Endothelial cell of umbilical vein (primary cell): ENCODE measurements around the gene RAP2A. TPM values are rescaled to one million over a fixed set of nuclear protein-coding genes. Genes with fewer than 3 reads are reported as not detected.

ENCODE experiments used
- BruUV-seq: library from RNA; stranded (reverse); fragments of 400-500 nt; replicated peaks from 2 replicates; lab custom pipeline; 2021; lab: Mats Ljungman, UMichigan
- CTCF ChIA-PET: fragments of 300-600, 350-600 bp; sonication (Branson Sonifier 250); formaldehyde crosslinking; loops from one replicate; lab custom pipeline; 2021; ENCODE audit warnings: antibody characterized with exemption, inconsistent platforms; lab: Charles Lee
- POLR2A ChIA-PET: fragments of 300-600, 350-600 bp; sonication (Branson Sonifier 250); formaldehyde crosslinking; loops from one replicate; lab custom pipeline; 2021; ENCODE audit warnings: antibody characterized with exemption, inconsistent platforms; lab: Charles Lee
- DNase-seq: peaks from one replicate; pipeline ENCODE4 v3.0.0-alpha.2; 2011; ENCODE audit warnings: low read depth, low spot score
- FAIRE-seq: peaks from 2 replicates; lab custom pipeline; 2011; peaks lifted over from hg19 to GRCh38; lab: Jason Lieb, UNC
- H2AFZ ChIP-seq: 2 replicates; pipeline ENCODE4 v1.6.0; 2012; ENCODE audit warnings: low read depth, low read length, control low read depth, inconsistent platforms
- H3K27ac ChIP-seq: 2 replicates; pipeline ENCODE4 v1.5.1; 2011; ENCODE audit warnings: low read depth, mild to moderate bottlenecking, control low read depth, low read length, moderate library complexity; ENCODE audit not compliant: insufficient read depth
- H3K27me3 ChIP-seq, 2 experiments: 2 replicates each; pipeline versions ENCODE4 v1.6.0 to v1.6.1; 2011; ENCODE audit warnings: low read length in 2 of 2, mixed read lengths in 1 of 2; ENCODE audit not compliant: control insufficient read depth in 2 of 2, insufficient read depth in 2 of 2
- H3K36me3 ChIP-seq, 2 experiments: 2 replicates in 1 of 2; 3 replicates in 1 of 2; pipeline ENCODE4 v1.5.1; 2011; ENCODE audit warnings: low read length in 2 of 2, mild to moderate bottlenecking in 1 of 2, moderate library complexity in 1 of 2; ENCODE audit not compliant: control insufficient read depth in 2 of 2, insufficient read depth in 2 of 2; ENCODE audit errors: extremely low read depth in 1 of 2
- H3K4me1 ChIP-seq: 3 replicates; pipeline ENCODE4 v1.5.1; 2011; ENCODE audit warnings: mild to moderate bottlenecking, low read length; ENCODE audit not compliant: control insufficient read depth, insufficient read depth; ENCODE audit errors: extremely low read depth
- H3K4me2 ChIP-seq: 2 replicates; pipeline ENCODE4 v1.6.1; 2011; ENCODE audit warnings: low read length, control low read depth, mixed read lengths; ENCODE audit not compliant: insufficient read depth
- H3K4me3 ChIP-seq, 3 experiments: fragments of 200-600 bp in 1 of 3; sonication (generic), shearing (Covaris generic) in 1 of 3; replicated peaks in 1 of 3; 2 replicates each; pipeline ENCODE4 v1.5.1; 2011 to 2016; ENCODE audit warnings: control low read depth in 3 of 3, low read length in 3 of 3, mild to moderate bottlenecking in 2 of 3, inconsistent platforms in 1 of 3, low read depth in 1 of 3, moderate library complexity in 1 of 3; ENCODE audit not compliant: insufficient read depth in 1 of 3
- H3K79me2 ChIP-seq: 2 replicates; pipeline ENCODE4 v1.6.0; 2012; ENCODE audit warnings: low read length, inconsistent platforms; ENCODE audit not compliant: control insufficient read depth, insufficient read depth
- H3K9ac ChIP-seq: replicated peaks from 2 replicates; pipeline ENCODE3; 2011; ENCODE audit warnings: low read length, control low read depth; ENCODE audit not compliant: insufficient read depth; ENCODE audit errors: extremely low read depth
- H3K9me1 ChIP-seq: replicated peaks from 3 replicates; pipeline ENCODE4 v1.6.0; 2011; ENCODE audit warnings: mild to moderate bottlenecking, low read length; ENCODE audit not compliant: control insufficient read depth, insufficient read depth; ENCODE audit errors: extremely low read depth
- H3K9me3 ChIP-seq: replicated peaks from 2 replicates; pipeline ENCODE4 v1.5.1; 2012; ENCODE audit warnings: low read length, inconsistent platforms; ENCODE audit not compliant: control insufficient read depth, insufficient read depth
- H4K20me1 ChIP-seq: replicated peaks from 2 replicates; pipeline ENCODE3; 2011; ENCODE audit warnings: mild to moderate bottlenecking, low read length; ENCODE audit not compliant: control insufficient read depth, insufficient read depth; ENCODE audit errors: extremely low read depth
- CTCF ChIP-seq, 2 donors: IDR thresholded peaks; 1 replicate in 1 of 2; 2 replicates in 1 of 2; pipeline ENCODE4 v1.5.1; 2011; ENCODE audit warnings: low read length in 2 of 2, mild to moderate bottlenecking in 2 of 2, moderate library complexity in 2 of 2, control low read depth in 1 of 2, inconsistent platforms in 1 of 2, low read depth in 1 of 2; ENCODE audit not compliant: insufficient read depth in 1 of 2; ENCODE audit errors: extremely low read depth in 1 of 2
- EZH2 ChIP-seq: IDR thresholded peaks from 2 replicates; pipeline ENCODE4 v1.6.1; 2012; ENCODE audit warnings: borderline replicate concordance, low read depth, mild to moderate bottlenecking, moderate library complexity, low read length, inconsistent platforms; ENCODE audit not compliant: severe bottlenecking
- FOS ChIP-seq: IDR thresholded peaks from 2 replicates; pipeline ENCODE4 v1.6.1; 2011; ENCODE audit warnings: mild to moderate bottlenecking, low read length, moderate library complexity, borderline replicate concordance; ENCODE audit not compliant: insufficient read depth
- GATA2 ChIP-seq: IDR thresholded peaks from 2 replicates; pipeline ENCODE4 v1.7.0; 2011; ENCODE audit warnings: low read depth, mild to moderate bottlenecking, moderate library complexity, mixed read lengths, low read length; ENCODE audit not compliant: insufficient read length, insufficient read depth
- JUN ChIP-seq: IDR thresholded peaks from 2 replicates; pipeline ENCODE4 v1.6.1; 2011; ENCODE audit warnings: borderline replicate concordance, low read depth; ENCODE audit not compliant: insufficient read length, insufficient read depth
- MYC ChIP-seq: IDR thresholded peaks from one replicate; pipeline ENCODE4 v1.6.1; 2011; ENCODE audit warnings: mild to moderate bottlenecking, low read depth, low read length
- POLR2A ChIP-seq: IDR thresholded peaks from 2 replicates; pipeline ENCODE4 v1.6.1; 2012; ENCODE audit warnings: low read depth, mild to moderate bottlenecking, control low read depth, low read length
- POLR2AphosphoS5 ChIP-seq: IDR thresholded peaks from 2 replicates; pipeline ENCODE4 v1.6.1; 2012; ENCODE audit warnings: low read depth, mild to moderate bottlenecking, control low read depth, low read length, moderate library complexity; ENCODE audit not compliant: insufficient read depth
- dilution Hi-C: fragments of 300-500 bp; cut with MboI; formaldehyde crosslinking; loops from one replicate; pipeline ENCODE4 v1.15.0; 2019; ENCODE audit warnings: low sequenced_read_pairs; ENCODE audit not compliant: extremely low pct_ligation_motif_present
- intact Hi-C: fragments of 100-400 bp; cut with micrococcal nuclease; formaldehyde crosslinking; loops from one replicate; pipeline ENCODE4 v1.10.0; 2022
- polyA plus RNA-seq, 4 experiments: library from polyadenylated mRNA; depleted of rRNA in 3 of 4; stranded (reverse) in 3 of 4; unstranded in 1 of 4; fragments of >200 nt; gene quantifications; 2 replicates each; pipeline versions ENCODE4 v1.2.1 to v1.2.3, GENCODE V29; 2011 to 2012; ENCODE audit warnings: missing spikeins in 1 of 4
- total RNA-seq: library from RNA; stranded (reverse); gene quantifications from 2 replicates; pipeline ENCODE4 v1.2.3, GENCODE V29; 2021
- TF ChIP-seq, protein P1 (sequence below): IDR thresholded peaks from 2 replicates; pipeline ENCODE4 v1.6.1; 2011; ENCODE audit not compliant: insufficient read depth, insufficient read length

RAP2A gene
- total and polyA plus RNA-seq, 2 donors (not counting 3 experiments of a cell fraction or from before 2014, with no cell fraction given), result 7.8 to 44.4 TPM

GRCh38 chr13:97440598-97441170 is 6.7 kb downstream of the RAP2A start:
- ChIA-PET POLR2A (no interaction called here), CTCF (no interaction called here)
- DNase-seq, result no peak
- intact Hi-C loops (no loop called here), dilution Hi-C loops (no loop called here)
- TF ChIP-seq MYC (no peak), POLR2A (no peak), FOS (no peak), EZH2 (no peak), CTCF (IDR thresholded peaks at IDR 0.05; ENCODE audit: extremely low read depth in 1 of 2, insufficient read depth in 1 of 2, low read depth in 1 of 2, low read length in 2 of 2) (no peak), GATA2 (no peak), JUN (no peak), POLR2AphosphoS5 (no peak)
- TF ChIP-seq, protein P1, sequence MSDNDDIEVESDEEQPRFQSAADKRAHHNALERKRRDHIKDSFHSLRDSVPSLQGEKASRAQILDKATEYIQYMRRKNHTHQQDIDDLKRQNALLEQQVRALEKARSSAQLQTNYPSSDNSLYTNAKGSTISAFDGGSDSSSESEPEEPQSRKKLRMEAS, result no peak
- H4K20me1 ChIP-seq, result no peaks in the 10 kb centered on the region
- no peaks in the 10 kb centered on the region for H3K36me3 ChIP-seq
- H3K4me2 ChIP-seq, result no peak overlapping the region
- no peak overlapping the region for H3K27ac ChIP-seq
- no peak for FAIRE-seq
- peaks cover 62% of the 10 kb centered on the region for H3K79me2 ChIP-seq
- H3K27me3 ChIP-seq, result no peaks in the 10 kb centered on the region
- no peaks in the 10 kb centered on the region for H3K9me1 ChIP-seq
- no peak overlapping the region for H2AFZ ChIP-seq
- no peak overlapping the region for H3K4me3 ChIP-seq
- H3K4me1 ChIP-seq, result peaks cover 22% of the 10 kb centered on the region
- BruUV-seq, result no TSS peak
- H3K9ac ChIP-seq, result no peak overlapping the region
- H3K9me3 ChIP-seq, result no peaks in the 10 kb centered on the region
